ENCODE measurements around the gene SMPD1.

SMPD1 gene

DNA sequence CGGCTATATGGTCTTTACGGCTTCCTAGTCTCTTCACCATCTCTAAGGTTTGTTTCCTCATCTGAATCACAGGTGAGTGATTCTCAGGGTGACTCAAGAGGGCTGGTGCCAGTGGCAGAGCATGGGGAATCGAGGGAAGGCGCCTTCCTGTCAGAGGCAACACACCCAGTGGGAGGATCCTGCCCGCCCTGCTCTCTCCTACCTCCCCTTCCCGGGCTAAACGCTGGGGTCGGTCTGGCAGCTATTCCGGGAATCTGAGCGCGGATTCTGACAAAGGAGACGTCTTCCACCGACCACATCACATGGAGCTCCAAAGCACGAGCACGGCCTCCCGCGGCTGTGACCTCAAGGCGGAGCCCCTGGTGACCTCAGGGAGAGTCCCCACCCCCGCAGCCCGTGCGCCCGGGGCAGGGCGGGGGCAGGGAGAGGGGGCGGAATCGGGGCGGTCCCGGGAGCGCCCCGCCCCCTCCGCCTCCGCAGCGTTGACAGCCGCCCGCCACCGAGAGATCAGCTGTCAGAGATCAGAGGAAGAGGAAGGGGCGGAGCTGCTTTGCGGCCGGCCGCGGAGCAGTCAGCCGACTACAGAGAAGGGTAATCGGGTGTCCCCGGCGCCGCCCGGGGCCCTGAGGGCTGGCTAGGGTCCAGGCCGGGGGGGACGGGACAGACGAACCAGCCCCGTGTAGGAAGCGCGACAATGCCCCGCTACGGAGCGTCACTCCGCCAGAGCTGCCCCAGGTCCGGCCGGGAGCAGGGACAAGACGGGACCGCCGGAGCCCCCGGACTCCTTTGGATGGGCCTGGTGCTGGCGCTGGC, at the start of gene SMPD1:
Gene SMPD1, plus strand, starts transcription at position 570 of the 813 bp plus-strand sequence. Its CDS starts 125 bp downstream, at position 695.
- peak; percentile 90 for DNase-seq

GRCh38 chr11:6345366-6345765, 44.9 kb upstream of the SMPD1 start:
- DNase-seq, result no peak

DNA sequence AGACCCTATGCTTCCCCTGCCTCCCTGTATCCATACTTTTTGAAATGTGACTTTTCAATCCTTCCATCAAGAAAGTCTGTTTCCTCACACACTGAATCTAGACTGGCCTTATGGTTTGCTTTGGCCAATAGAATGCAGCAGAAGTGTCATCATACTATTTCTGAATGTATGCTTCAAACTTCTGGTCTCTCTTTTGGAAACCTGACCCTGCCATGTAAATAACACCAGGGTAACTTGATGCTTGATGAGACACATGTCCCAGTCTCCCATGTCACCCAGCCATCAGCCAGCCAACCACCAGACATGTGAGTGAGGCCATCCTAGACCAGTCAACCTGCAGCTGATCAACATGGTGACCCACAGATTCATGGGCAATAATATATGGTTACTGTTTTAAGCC, 40.2 kb upstream of the SMPD1 start:
- DNase-seq, result no peak

DNA sequence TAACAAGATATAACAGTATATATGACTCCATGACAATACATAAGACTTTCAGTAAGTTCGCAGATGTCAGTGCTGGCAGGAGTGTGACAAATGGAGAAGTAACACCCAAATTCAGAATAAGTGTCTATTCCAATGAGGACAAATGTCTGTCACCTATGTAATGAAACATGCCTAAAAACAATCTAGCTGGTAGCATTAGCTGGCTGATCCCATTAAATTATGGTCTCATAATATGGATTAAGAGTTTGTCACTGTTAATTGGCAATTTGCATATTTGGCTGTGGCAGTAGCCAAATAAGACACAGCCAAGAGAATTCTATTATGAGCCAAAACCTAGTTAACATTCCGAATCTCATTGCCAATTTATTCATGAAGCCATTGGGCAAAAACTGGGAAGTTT, 39.8 kb upstream of the SMPD1 start:
- DNase-seq, result no peak

DNA sequence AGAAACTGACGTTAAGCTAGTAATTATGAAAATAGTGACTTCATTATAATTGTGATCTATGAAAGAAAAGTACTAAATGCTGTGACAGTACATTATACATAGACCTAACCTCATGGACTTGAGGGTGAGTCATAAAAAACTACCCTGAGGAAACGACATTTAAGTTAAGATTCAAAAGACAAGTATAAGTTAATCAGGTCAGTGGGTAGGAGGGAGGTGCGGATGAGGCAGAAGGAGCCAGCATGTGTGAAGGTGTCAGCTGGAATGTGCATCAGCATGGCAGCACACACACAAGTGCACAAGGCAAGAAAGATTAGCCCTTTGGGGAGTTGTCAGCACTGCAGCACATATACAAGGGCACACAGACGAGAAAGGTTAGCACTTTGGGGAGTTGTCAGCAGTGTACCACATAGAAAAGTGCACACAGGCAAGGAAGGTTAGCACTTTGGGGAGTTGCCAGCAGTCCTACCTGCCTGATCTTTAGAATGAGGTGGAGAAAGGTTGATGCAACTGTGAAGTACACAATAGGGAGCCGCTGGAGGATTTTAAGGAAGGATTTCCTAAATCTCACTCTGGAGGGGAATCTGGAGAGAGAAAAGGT, 38.4 kb upstream of the SMPD1 start:
- no peak for DNase-seq

GRCh38 chr11:6353367-6353987, 36.8 kb upstream of the SMPD1 start:
- peak; percentile 55 for DNase-seq

DNA sequence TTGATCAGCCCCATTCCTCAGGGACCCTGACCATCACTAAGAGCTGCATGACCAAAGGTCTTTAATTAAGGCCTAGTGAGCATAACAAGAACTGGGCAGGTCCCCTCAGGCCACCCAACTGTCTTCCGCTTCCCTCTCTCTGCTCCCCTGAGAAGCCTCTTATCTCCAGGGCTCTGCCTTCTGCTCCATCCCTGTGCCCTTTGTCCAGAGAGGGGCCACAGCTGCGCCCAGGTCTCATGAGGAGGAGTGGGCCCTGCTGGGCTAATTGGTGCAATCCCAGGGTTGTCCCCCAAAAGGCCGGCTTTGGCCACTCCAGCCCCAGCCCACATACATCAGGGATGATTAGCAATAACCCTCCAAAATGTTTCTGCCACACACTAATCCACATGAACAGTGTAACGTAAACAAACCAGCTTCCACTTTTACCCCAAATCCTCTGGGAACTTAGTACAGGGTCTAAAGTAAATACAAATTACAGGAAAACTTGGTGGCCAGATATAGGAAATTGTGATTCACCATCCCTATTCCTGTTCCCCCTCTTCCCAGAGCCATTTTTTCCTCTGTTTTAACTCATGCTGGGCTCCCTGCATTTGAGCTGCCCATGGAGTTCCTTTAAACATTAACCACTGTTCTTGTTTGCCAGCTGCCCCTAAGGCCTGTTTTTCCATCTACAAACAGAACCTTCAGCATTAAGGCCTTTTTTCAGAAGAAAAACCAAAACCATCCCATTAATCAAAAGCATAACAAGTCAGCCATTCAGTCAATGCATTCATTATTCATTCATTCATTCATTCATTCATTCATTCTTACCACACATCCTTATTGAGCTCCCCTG, 35.4 kb upstream of the SMPD1 start:
- no peak for DNase-seq

DNA sequence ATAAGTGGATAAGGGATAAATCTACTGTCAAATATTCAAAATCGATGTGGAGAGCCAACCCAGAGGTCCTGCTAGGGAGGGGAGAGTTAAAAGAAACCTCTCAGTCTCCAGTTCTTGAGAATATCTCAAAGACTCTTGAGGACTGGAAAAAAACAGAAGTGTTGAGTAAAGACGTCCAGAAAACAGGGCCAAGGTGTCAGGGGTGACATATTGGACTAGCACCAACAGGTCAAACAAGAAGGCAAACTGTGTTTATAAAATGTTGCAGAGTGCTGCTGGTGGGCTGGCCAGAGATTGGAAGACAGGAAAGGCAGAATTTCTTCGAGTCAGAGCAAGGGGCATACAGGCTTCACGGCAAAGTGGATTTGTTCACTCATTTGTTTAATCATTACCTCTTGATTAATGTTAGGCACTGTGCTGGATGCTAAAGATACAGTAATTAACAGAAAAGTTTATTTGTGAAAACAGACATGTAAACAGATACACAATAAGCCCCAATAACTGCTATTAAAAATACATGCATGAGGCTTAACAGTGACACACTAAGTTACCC, 33.7 kb upstream of the SMPD1 start:
- no peak for DNase-seq

DNA sequence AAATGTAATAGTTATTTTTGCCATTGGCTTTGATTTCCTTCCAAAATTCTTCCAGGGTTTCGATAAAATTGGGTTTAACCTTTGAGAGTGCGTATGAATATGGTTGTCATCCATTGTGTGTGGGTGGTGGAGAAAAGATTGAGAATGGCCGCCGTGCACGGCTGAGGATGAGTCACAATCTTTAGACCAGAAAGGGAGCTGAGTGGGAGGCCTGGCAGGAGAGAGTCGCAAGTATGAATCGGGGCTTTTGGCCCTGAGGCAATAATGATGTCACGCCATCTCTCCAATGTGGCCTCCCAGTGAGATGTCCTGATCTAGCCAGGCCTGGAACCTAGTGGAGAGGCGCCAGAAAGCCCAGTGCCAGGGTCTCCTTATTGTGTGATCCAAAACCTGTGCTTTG, 33.1 kb upstream of the SMPD1 start:
- DNase-seq, result peak; percentile 38

- DNase-seq, result no peak
Measured at GRCh38 chr11:6360183-6360582, 30.1 kb upstream of the SMPD1 start.

GRCh38 chr11:6362185-6362872, 27.9 kb upstream of the SMPD1 start:
- no peak for DNase-seq

DNA sequence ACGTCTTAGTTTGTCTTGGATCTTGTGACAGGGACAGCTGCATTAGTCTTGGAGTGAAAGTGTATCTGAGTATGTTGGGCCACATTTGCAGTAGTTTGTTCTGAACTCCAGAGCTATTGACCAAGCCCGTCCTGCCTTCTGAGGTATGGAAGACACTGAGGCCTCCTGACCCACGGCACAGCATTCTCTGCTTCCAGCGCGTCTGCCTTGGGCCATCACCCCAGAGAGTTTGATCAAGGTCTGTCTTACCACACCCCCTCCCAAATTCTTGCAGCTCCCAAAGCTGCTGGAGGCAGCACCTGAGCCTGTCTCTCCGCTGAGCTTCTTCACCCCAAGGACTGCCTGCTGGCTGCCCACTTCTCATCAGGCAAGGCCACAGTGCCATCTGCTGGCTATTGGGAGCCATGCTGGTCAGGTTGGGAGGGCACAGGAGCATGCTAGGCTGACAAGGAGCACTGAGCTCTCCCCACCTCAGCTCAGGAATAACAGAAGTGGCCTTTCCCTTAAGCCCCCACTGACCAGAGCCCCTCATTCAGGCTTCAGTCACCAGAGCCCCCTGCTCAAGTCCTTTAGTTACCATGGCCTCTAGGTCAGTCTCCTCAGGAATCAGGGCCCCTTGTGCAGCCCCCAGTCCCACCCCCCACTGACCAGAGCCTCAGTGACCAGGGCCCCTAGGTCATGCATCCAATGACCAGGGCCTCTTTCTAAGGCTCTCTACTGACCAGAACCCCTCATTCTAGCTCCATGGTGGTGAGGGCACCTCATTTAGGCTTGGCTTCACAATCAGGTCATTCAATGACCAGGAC, 27.2 kb upstream of the SMPD1 start:
- peak; percentile 61 for DNase-seq

DNA sequence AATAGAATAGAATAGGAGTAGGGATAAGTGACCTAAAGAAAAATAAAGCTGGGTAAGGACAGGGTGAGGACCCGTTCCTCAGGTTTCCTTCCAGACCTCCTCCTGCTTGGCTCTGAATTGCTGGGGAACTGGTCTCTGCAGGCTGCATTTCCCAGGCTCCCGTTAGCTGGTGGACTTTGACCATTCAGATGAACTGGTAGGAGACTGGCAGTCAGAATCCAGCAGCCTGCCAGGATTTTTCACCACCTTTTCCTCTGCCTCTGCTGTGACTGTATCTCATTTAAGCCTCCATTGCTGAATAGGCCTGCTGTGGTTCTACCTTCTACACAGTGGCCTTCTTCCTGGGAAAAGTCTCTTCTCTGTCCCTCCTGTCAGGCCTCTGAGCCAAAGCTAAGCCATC, 24.6 kb upstream of the SMPD1 start:
- no peak for DNase-seq

GRCh38 chr11:6371825-6372224, 18.4 kb upstream of the SMPD1 start:
- DNase-seq, result no peak

GRCh38 chr11:6377902-6378639, 12.2 kb upstream of the SMPD1 start:
- no peak for DNase-seq

- DNase-seq, result no peak
Measured at GRCh38 chr11:6378640-6378989, 11.7 kb upstream of the SMPD1 start.

DNA sequence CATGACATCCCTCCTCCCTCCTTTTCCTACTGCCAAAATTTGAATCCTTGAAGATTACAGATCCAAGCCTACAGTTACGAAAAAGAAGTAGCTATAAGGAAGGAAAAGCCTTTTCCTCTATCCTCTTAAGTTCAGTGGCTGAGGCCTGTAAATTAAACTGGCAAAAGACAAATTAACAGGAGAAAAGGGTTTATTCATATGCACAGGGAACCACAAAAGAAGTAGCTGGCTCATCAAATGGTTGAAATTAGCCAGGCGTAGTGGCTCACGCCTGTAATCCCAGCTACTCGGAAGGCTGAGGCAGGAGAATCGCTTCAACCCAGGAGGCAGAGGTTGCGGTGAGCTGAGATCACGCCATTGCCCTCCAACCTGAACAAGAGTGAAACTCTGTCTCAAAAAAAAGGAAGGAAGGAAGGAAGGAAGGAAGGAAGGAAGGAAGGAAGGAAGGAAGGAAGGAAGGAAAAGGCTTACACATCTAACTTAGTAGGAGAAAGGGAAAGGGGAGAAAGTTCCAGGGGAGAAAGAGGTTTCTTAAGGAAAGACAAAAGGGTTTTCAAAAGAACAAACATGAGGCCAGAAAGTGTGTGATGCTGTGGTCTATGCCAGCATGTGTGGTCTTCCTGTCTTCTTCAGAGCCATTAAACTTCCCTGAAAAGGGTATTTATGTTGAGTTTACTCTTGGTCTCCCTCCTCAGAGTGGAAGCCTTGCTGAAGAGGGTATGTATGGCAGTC, 5.1 kb upstream of the SMPD1 start:
- DNase-seq, result no peak

- no peak for DNase-seq
Measured at GRCh38 chr11:6387811-6388599, 2.3 kb upstream of the SMPD1 start.

DNA sequence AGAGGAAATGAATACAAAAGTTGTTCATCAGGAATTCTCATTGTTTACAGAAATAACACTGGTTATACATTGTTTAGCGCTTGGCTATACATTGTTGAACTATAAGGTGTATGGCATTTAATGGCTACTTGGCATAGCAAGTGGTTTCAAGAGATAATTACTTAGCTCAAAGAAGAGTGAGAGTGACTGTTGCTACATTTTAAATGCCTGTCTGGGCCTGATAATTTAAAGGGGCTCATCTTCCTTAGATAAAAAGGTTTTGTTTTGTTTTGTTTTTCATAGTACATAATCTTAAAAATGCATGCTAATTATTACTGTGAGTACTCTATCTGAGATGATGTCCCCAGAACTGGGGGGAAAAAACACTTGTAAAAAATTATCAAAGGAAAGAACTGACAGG, 1.5 kb upstream of the SMPD1 start:
- no peak for DNase-seq
